BJ (cell line): ENCODE measurements around the gene RBBP5. TPM values are rescaled to one million over a fixed set of nuclear protein-coding genes. Genes with fewer than 3 reads are reported as not detected.

Experiments
- CTCF ChIA-PET: fragments of 350-600 bp; formaldehyde crosslinking; extraction: SDS; loops from one replicate; lab custom pipeline; 2021; ENCODE audit warnings: antibody characterized with exemption, inconsistent platforms; lab: Yijun Ruan, JAX
- POLR2A ChIA-PET: fragments of 300-600 bp; sonication (Branson Sonifier 250); formaldehyde crosslinking; extraction: SDS; loops from one replicate; lab custom pipeline; 2021; ENCODE audit warnings: antibody characterized with exemption; lab: Charles Lee
- DNase-seq: peaks from one replicate; pipeline ENCODE4 v3.0.0-alpha.2; 2011; ENCODE audit warnings: low read depth
- H3K27me3 ChIP-seq: 2 replicates; pipeline ENCODE4 v1.6.0; 2011; ENCODE audit warnings: low read length; ENCODE audit not compliant: control insufficient read depth, insufficient read depth
- H3K36me3 ChIP-seq: 2 replicates; pipeline ENCODE4 v1.5.1; 2011; ENCODE audit warnings: low read length; ENCODE audit not compliant: control insufficient read depth, insufficient read depth
- H3K4me3 ChIP-seq: 2 replicates; pipeline ENCODE4 v1.5.1; 2011; ENCODE audit warnings: low read depth, mild to moderate bottlenecking, control low read depth, low read length
- polyA plus RNA-seq: library from polyadenylated mRNA; depleted of rRNA; stranded (reverse); fragments of >200 nt; gene quantifications from 2 replicates; pipeline ENCODE4 v1.2.3, GENCODE V29; 2011
- TF ChIP-seq, protein P1 (sequence below): IDR thresholded peaks from 2 replicates; pipeline ENCODE4 v1.5.1; 2011; ENCODE audit warnings: low read depth, mild to moderate bottlenecking, control low read depth, inconsistent platforms, low read length, moderate library complexity; ENCODE audit not compliant: insufficient read depth

Gene RBBP5
- polyA plus RNA-seq, 1 experiment, result 6.4 TPM

DNA sequence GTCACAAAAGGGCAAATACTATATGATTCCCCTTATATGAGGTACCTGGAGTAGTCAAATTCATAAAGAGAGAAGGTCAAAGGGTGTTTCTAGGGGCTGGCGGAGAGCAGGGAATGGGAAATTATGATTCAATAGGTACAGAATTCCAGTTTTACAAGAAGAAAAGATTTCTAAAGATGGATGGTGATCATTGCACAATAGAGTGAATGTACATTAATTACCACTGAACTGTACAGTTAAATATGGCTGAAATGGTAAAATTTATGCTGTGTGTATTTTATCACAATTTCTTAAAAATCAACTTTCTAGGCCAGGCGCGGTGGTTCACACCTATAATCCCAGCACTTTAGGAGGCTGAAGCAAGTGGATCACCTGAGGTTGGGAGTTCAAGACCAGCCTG, 19.4 kb downstream of the RBBP5 start:
- no peak for DNase-seq
- TF ChIP-seq, protein P1, sequence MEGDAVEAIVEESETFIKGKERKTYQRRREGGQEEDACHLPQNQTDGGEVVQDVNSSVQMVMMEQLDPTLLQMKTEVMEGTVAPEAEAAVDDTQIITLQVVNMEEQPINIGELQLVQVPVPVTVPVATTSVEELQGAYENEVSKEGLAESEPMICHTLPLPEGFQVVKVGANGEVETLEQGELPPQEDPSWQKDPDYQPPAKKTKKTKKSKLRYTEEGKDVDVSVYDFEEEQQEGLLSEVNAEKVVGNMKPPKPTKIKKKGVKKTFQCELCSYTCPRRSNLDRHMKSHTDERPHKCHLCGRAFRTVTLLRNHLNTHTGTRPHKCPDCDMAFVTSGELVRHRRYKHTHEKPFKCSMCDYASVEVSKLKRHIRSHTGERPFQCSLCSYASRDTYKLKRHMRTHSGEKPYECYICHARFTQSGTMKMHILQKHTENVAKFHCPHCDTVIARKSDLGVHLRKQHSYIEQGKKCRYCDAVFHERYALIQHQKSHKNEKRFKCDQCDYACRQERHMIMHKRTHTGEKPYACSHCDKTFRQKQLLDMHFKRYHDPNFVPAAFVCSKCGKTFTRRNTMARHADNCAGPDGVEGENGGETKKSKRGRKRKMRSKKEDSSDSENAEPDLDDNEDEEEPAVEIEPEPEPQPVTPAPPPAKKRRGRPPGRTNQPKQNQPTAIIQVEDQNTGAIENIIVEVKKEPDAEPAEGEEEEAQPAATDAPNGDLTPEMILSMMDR, result no peak
- ChIA-PET CTCF (interaction anchor here (0.7 kb wide), 1 partner anchor 851 kb away, joined by 3 read pairs; no protein-coding TSS in a partner anchor), POLR2A (no interaction called here)
- Histone ChIP-seq H3K36me3 (peaks cover 8% of the 10 kb centered on the region), H3K27me3 (no peaks in the 10 kb centered on the region), H3K4me3 (no peak overlapping the region)

DNA sequence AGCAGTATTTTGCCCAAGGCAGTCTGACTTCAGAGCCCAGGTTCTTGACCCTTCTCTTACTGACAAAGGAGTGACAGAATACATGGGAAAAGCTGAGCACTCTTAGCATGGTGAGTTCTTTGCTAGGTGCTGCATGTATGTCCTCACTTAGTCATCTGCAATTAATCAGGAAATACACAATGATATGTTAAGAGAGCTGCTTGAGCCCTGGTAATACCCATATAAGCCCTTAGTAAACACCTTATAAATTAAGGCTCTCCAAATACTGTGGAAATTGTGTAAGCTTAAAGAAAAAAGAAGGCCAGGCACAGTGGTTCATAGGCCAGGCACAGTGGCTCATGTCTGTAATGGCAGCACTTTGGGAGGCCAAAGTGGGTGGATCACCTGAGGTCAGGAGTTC, 23.5 kb downstream of the RBBP5 start:
- Histone ChIP-seq H3K27me3 (no peaks in the 10 kb centered on the region), H3K36me3 (peaks cover 13% of the 10 kb centered on the region), H3K4me3 (no peak overlapping the region)
- POLR2A ChIA-PET, result no interaction called here
- TF ChIP-seq, protein P1, result no peak
- DNase-seq, result no peak
- CTCF ChIA-PET, result interaction anchor here (1.7 to 2.3 kb wide), 2 partner anchors 10 to 36 kb away, joined by 6 to 7 read pairs; no protein-coding TSS in a partner anchor

DNA sequence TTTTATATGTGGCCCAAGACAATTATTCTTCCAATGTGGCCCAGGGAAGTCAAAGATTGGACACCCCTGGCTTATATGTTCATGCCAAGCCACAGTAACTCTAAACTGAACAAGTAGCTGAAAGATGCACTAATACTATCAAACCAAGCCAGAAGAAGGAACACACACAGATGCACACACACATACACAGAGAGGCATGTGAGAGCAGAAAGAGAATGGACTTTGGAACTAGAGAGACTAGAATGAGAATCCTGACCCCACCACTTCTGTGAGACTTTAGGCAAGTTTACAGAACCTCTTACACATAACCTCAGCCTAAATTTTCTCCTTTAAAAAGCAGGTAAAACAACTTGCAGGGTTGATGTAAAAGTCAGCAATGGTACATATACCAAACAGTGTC, 26.4 kb downstream of the RBBP5 start:
- CTCF ChIA-PET, result interaction anchor here (1.2 to 1.5 kb wide), 2 partner anchors 34 to 161 kb away, joined by 4 read pairs; no protein-coding TSS in a partner anchor
- POLR2A ChIA-PET, result no interaction called here
- H3K36me3 ChIP-seq, result peaks cover 11% of the 10 kb centered on the region
- TF ChIP-seq, protein P1, result no peak
- no peak for DNase-seq
- no peaks in the 10 kb centered on the region for H3K27me3 ChIP-seq
- no peak overlapping the region for H3K4me3 ChIP-seq

DNA sequence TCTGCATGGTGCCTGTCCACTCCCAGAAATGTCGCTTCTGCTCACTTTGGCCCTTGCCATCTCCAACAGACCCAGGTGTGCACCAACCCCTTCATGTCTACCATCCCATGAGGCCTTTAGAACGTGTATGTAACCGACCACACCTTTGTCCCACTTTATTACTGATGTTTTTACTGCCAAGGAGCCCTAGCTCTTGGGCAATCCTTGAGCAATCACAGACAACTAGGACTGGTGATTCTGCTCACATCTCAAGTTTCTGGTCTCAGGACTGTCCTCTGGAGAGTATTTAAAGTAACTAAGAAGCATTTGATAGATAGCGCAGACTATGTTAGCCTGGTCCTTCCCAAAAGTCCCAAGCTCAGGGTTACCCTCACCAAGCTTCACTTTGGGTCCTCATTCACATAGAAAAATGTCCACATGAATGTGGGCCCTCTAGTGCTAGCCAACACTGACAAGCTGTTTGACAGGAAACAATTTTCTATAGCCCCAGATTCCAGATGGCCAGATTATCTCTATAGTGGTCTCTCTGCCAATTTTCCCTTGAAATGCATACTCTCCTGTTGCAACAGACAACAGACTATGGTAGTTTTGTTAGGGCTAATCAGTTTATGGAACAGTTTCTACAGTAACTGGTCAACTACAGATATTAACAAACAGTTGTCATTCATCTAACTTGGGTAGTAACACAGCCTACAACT, 30.6 kb downstream of the RBBP5 start:
- no peaks in the 10 kb centered on the region for H3K27me3 ChIP-seq
- TF ChIP-seq, protein P1, result no peak
- ChIA-PET POLR2A (no interaction called here), CTCF (interaction anchor here (1.2 to 2.1 kb wide), 3 partner anchors 15 to 165 kb away, joined by 3 to 5 read pairs (median 4); no protein-coding TSS in a partner anchor)
- no peak for DNase-seq
- H3K4me3 ChIP-seq, result no peak overlapping the region
- H3K36me3 ChIP-seq, result peaks cover 6% of the 10 kb centered on the region

DNA sequence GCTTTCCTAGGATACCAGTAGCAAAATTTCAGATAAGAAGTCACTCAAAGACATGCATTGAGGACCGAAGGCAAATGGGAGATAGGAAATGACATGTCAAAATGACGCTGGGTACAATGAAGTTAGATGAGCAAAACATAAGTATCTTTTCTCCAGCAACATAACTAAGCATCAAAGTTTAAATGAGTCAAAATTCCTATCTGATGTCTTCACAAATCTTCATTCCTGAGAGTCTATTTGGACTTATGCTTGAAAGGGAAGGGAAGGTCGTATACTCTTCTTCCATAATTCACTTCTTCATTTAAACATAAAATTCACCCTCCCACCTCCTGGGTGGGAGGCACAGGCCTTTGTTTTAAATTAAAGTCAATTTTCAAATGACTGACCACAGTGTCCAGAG, 33.4 kb downstream of the RBBP5 start:
- TF ChIP-seq, protein P1, result no peak
- no peak overlapping the region for H3K4me3 ChIP-seq
- H3K27me3 ChIP-seq, result no peaks in the 10 kb centered on the region
- ChIA-PET CTCF (interaction anchor here (0.8 to 3.1 kb wide), 4 partner anchors 9 to 168 kb away, joined by 3 to 10 read pairs (median 6); no protein-coding TSS in a partner anchor), POLR2A (no interaction called here)
- H3K36me3 ChIP-seq, result peaks cover 1% of the 10 kb centered on the region
- DNase-seq, result no peak
